GM18508 (cell line): ENCODE measurements around the gene BIRC3.

ENCODE experiments used
- ATAC-seq: cut with Tn5 transposase; IDR thresholded peaks from one replicate; pipeline ENCODE4 v1.9.1; 2021; ENCODE audit warnings: moderate number of reproducible peaks; ENCODE audit not compliant: insufficient read depth, unreplicated experiment

Gene BIRC3

DNA sequence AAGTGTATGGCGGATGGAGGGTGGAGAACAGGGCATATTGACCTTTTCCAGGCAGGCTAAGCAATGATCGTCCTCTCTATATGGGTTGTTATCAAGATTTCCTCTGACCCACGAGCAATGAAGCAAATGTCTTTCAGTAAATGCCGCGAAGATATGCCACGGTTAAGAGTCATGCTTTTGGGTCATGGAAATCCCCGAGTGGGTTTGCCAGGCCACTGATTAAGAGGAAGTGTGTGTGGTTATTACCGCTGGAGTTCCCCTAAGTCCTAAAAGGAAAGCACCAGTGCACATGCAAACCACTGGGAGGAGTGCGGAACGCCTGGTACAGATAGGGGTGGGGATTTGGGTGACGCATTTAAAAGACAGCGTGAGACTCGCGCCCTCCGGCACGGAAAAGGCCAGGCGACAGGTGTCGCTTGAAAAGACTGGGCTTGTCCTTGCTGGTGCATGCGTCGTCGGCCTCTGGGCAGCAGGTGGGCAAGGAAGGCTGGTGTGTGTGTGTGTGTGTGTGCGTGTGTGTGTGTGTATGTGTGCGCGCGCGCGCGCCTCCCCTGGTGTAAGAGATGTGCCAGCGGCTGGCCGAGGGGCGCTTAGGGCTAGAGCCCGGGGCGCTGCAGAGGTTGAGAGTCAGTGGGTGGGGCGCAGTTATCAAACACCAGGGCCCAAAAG lies at the start of gene BIRC3:
Gene BIRC3 (plus strand): TSS at position 386 of the 669 bp plus-strand sequence. CDS start 7,026 bp downstream, outside the sequence.
- ATAC-seq: peak; percentile 84

DNA sequence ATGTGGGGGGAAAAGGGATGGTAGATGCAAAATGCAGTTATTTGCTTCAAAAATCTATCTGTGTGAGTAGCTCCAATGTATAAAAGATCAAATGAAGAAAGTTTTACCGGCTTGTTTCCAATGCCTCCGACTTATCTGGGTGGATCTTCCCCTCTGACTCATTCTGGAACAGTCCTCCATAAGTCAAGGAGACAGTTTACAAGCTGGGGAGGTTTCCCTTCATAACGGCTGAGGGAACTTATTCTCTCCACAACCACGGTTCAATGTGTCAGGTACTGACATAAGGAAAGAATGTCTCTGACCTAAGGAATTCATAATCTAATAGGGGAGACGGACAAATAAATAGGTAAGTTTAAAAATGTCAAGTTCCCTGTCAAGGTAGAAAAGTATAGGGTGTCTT lies 49.7 kb upstream of the BIRC3 start:
- no peak for ATAC-seq

DNA sequence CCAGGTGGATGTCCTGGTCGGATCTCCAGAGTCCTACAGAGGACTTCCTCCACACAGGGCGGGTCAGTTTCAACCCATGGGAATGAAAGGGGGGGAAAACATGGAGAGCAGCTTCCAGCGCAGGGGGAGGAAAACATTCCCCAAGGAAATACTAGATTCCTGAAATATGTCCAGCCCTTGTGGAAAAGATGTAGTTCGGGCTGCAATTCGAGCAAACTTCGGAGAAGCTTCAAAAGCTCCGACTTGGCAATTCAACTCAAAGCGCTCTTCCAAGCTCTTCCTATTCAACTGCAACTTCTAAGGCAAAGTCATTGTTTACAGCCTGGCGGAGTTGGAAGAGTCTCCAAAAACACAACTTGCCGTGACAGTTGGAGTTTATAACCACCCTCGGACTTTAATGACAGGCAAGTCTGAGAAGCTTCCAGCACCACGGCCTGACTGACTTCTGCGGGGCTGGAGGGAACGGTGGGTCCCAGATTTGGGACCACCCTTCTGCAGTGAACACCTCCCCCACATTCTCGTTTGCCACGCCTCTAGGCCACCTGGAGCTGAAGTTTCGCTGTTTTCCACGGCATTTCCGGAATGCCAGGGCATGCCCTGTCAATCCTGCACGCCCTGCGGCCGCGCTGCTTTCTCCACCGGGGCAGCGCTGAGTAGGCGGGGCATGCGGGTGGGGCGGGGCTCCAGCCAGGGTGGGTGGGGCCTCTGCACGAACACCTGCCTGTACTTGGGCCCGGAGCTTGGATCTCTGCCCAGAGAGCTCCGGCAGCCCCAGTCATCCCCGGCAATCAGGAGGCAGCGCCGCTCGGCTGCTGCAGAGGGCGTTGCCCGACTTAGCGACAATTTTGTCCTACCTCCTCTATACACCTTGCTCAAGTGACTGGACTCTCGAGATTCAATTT lies 49.0 kb upstream of the BIRC3 start:
- no peak for ATAC-seq

DNA sequence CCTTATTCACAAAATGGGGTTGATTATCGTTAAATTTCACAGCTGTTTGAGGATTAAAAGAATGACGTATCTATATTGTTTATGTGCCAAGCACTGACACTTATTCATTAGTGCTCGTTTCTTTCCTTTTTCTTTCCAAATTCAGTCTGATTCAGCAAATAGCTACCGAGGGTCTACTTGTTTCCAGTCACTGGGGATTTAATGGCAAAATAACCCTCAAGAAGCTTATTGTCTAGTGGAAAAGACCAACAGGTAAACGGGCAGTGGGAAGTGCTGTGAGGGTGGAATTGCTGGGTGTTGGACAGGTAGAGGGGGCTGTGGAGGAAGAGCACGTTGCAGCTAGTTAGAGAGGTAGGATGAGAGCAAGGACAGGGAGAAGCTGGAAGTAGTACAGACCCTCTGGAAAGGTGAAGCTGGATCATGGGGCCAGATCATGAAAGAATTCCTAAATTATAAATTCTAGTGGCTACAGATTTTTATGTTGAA lies 48.3 kb upstream of the BIRC3 start:
- no peak for ATAC-seq

DNA sequence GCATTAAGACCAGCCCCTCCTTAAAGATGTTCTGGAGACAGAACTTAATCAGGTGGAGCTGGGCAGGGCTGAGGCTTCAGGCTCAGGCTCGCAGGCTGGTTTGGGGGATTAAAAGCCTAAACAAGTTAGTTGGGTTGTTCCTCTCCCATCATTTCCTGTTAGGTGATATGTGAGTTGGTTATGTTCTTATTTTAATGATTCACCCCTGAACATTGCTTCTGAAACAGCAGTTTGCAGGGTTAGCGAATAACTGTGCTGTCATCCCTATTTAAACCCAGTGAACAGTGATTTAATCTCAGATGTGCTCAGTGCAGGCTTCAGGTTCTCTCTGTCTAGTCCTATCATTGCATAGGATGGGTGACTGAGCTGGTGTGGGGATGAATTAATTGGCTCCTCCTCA lies 47.4 kb upstream of the BIRC3 start:
- no peak for ATAC-seq

DNA sequence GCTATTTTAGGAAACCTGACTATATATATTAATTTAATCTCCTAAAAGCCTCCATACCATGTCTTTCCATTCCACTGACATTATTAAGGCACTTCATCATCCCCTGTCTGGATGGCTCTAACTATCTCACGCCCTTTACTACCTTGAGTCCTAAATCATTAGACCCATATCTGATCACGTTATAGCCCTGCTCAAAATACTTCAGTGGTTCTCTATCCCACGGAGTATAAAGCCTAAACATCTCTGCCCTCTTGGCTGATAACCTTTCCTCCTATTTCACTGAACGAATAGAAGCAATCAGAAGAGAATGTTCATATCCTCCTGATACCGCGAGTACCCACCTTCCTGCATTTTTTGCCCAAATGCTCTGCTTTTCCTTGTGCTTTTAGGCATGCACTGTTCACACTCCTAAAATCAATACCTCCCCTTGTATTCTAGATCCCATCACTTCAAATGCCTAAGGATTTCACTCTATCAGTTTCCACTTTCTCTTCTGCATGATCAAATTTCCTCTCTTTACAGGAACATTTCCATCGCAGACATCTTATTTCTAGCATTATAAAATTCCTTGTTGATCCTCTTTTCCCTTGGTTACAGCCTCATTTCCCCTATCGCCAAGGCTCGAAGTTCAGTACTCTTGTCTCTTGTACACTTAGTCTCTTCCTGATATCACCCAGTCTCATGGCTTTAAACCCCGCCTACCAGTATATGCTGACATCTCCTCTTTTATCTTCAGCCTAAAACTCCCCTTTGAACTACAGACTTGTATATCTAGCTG lies 45.0 kb upstream of the BIRC3 start:
- ATAC-seq: no peak

DNA sequence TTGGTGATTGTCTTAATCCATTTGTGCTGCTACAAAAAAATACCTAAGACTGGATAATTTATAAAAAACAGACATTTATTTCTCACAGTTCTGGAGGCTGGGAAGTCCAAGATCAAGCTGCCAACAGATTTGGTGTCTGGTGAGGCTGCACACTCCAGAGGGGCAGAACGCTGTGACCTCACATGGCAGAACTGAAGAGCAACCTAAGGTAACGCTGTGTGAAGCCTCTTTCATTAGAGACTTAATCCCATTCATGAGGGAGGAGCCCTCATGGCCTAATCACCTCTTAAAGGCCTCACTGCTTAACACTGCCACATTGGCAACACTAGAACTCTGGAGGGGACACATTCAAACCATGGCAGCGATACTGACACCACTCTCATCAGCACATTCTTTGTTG lies 42.7 kb upstream of the BIRC3 start:
- no peak for ATAC-seq

DNA sequence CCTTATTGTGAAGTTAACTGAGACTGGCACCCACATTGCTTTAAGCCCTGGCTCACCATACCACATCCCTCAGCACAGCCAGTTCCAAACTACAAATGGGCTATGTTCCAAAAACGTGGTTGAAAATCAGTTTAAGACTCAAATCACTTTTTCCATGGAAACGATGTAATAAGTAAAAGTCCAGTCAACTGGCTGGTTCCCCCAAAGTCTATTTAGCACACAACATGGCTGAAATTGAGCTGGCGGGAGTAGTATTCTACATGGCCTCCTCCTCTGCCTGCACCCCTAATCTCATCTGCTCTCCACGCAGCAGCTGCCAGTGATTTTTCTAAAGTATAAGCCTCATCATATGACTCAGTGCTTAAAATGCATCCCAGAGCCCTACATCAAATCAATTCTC lies 40.9 kb upstream of the BIRC3 start:
- no peak for ATAC-seq

DNA sequence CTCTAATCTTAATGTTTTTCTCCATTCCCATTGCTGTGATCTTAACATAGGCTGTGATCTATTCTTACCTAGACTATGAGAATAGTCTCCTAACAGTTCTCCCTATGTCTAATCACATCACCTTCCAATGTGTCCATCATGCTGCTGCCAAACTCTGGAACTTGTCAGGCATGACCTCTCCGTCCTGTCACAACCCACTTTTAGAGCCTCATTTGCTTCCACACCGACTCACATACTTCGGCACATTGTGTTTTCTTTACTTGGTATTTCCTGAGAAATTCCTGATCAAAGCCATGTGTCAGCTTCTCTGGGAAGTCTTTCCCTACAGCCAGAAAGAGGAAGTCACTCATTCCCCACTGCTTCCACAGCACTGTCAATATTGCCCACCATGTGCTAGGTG lies 40.5 kb upstream of the BIRC3 start:
- no peak for ATAC-seq

DNA sequence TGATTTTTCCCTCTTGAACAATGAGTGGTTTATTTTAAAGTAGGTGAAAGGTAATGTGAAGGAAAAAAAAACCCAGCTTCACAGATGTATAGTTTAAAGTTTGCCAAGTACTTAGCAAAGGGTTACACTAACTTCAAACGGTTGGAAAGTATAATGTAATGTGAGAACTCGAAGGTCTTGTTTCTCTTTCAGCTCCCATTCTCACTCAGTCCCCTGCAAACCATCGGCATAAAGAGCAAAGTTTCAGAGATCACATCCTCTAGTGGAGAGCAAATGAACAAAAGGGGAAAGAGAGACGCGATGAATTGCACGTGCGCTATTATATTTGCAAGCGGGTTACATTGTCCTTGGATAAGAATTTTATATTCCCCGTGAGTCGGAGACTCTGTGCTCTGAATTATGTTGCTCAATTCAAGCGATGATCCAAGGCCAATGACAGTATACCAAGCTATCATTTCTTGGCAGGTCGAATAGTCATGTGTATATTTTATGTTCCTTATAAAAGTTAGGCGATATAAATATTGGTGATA lies 37.6 kb upstream of the BIRC3 start:
- peak; percentile 81 for ATAC-seq

DNA sequence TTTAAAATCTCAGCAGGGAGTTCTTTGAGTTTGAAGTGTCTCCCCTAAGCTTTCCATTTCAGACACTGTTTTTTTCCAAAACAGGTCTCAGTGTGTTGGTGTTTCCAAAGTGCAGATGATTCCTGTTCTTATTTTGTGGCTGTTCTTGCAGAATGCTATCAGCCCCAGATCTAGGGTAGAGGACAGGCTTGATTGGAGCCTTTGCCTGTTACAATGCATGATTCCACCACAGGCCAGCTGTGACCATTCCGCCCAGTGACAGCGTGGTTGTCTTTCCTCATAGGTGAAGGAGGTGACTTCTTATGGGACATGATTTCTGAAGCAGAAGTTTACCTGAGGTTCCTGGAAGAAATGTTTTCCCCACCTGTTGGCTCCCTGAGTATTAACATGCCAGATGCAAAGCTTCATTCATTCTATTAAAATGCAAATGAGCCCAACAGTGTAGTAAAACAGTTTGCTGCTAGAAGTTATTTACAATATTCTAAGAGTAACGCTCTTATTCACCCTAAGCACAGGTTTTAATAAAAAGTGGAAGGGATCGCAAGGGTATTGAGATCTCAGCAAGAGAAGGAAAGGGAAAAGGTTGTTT lies 36.9 kb upstream of the BIRC3 start:
- no peak for ATAC-seq

DNA sequence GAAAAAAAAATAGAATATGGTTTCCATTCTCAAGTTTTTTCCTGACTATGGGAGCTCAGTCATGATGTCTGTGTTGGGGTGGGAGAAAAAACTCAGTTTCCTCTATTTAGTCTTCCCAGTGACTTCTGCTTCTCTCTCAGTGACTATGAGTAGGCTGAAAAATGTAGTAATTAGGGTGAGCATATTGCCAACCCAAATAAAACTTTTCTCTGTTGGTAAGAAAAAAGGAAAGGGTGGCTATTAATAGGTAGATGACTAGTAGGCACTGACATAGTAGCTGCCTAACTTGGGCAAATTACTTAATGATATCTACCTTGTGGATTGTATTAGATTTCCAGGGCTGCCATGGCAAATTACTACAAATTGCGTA lies 34.2 kb upstream of the BIRC3 start:
- ATAC-seq: no peak

DNA sequence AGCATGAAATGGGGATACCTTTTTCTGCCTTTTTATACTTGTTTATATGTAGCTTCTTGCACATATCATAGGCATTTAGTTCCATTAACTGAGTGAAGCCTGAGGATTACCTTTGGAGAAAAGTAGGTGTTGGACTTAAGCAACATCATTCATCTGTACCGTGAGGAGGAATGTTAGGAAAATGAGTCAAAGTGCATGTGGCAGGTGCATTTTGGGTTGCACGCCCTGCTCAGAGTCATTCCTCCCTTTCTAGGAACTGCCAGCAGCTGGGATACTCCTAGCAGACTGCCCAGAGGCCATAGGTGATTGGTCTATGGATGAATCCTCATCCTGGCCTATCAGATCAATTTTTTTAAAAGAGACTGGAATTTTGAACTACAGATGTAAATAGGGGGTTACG lies 33.3 kb upstream of the BIRC3 start:
- ATAC-seq: no peak

DNA sequence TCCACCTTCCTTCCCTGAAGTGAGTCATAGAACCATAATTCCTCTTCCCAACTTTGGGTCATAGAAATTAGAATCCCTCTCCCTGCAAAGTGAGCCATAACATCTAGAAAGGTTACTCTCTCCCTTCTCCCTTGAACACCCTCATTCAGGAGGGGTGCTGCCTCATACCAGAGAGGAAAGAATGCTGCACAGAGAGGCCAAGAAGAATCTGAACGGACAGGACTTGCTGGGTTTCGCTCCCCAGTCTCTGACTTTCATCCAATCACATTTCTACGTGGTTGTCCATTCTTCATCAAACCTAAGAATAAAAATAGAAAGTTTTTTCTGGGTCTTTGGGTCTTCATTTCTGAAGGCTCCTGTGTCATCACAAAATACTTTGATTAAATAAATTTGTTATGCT lies 31.0 kb upstream of the BIRC3 start:
- ATAC-seq: no peak

DNA sequence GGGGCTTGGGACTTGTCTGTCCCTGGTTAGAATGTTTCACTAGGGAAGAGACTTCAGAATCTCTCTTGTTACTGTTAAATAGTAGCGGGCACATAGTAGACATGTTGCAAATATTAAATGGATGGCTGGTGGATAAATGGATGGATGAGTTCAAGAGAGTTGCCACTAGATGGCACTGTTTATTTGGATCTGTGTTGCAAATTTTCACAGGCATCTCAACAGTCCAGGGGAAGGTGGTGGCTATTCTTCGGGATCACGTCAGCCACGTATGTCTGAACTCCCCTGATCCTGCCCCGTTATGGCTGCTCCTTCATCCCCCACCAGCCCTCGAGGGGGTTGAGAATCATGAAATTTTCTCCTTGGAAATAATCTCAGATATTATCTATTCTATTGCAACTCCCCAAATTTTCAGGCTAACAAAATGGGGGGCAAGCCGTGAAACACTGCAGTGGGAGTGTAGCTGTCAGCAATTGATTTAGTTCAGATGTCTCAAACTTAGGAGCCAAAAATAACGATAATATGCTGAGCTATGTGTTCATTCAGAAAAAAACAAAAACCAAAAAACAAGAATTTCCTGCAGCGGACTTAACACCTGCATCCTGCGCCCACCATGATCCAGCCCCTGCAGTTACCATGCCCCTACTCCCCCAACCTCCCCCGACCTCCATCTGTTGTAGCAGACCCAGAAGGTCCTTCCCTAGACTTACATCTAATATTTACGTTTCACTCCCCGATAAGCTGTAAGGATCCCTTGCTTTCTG lies 29.1 kb upstream of the BIRC3 start:
- ATAC-seq: peak; percentile 91

DNA sequence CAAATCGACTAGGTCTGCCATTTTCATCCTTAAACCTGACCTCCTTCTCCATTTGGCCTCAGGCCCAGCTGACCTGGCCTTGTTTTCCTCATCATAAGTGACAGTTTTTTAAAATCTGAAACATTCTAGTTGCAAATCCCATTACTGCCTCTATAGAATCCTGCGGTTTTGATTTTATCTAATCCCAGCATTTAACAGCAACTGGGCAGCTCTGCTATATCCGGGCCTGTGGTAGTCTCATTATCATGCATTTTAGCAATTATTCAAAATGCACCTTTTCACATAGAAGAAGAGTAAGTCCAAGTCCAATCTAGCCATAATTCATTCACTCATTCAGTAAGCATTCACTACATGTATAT lies 28.6 kb upstream of the BIRC3 start:
- no peak for ATAC-seq

DNA sequence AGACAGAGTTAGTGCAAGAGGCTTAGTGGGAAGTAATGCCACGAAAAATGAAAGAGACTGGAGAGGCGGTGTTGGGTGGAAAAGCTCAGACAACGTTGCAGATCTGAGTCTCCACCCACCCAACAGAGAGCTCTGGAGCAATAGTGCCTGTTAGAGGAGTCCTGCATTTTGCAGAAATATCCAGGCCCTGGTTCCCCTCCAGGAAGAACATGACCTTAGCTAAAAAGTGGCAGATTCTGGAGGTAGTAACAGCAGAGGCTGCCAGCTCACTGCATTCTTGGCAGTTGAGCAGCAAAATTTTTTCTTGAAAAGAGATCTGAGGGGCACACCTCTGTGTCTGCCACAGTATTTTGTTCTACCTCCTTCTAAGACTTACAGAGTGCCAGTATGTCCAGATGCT lies 27.7 kb upstream of the BIRC3 start:
- ATAC-seq: no peak

DNA sequence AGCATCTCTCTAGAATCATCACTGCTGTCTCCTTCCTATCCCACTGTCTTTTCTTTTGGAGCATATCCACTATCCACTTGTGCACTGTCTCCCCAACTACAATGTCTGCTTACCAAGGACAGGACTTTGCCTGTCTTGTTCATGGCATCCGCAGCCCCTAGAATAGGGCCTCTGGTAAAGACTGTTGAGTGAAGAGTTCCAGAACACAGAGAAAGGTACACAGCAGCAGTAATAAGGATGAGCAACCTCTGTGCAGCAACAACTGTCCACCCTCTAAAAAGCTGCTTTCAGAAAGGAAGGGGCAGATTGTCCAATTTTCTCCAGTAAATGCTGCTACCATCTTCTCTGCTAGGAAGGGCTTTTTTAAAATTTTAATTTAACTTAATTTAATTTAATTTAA lies 25.5 kb upstream of the BIRC3 start:
- ATAC-seq: no peak

DNA sequence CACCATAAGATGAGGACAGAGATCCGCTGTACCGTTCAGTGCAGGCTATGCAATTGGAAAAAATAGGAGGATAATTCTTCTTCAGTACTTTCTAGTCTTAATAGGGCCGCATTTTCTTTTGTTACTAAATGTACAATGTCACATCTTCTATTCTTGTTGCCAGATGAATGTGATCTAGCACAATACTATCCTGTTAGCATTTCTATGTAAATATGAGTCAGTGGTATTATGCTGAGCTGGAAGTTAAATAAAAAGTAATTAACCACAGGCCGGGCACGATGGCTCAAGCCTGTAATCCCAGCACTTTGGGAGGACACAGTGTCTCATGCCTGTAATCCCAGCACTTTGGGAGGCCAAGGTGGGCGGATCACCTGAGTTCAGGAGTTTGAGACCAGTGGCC lies 24.4 kb upstream of the BIRC3 start:
- ATAC-seq: no peak
